ENCODE results near the gene LEMD3.

LEMD3 gene

GRCh38 chr12:65169320-65170208 is at the start of gene LEMD3:
Gene LEMD3 (plus strand): TSS chr12:65169583. CDS start chr12:65169597, 14 bp downstream.
- peak; percentile 87 to 92 for DNase-seq

GRCh38 chr12:65121049-65121955 is 48.1 kb upstream of the LEMD3 start, which contains the start of gene WIF1:
Gene WIF1 (minus strand): TSS chr12:65121305. CDS start chr12:65121191, 114 bp downstream.
- peak; percentile 8 to 49 for DNase-seq

GRCh38 chr12:65121956-65122469 is 47.4 kb upstream of the LEMD3 start:
- no peak for DNase-seq

- DNase-seq = no peak
Observed at GRCh38 chr12:65122703-65123102, 46.7 kb upstream of the LEMD3 start.

- DNase-seq = peak; percentile 4 to 23
Observed at GRCh38 chr12:65123435-65124063, 45.8 kb upstream of the LEMD3 start.

GRCh38 chr12:65125247-65125646 is 44.1 kb upstream of the LEMD3 start:
- DNase-seq = no peak

GRCh38 chr12:65125975-65126374 is 43.4 kb upstream of the LEMD3 start:
- no peak for DNase-seq

GRCh38 chr12:65126482-65126881 is 42.9 kb upstream of the LEMD3 start:
- DNase-seq = no peak

- DNase-seq = no peak
Observed at GRCh38 chr12:65133879-65134278, 35.5 kb upstream of the LEMD3 start.

- no peak for DNase-seq
Observed at GRCh38 chr12:65139389-65139788, 30.0 kb upstream of the LEMD3 start.

- no peak for DNase-seq
Observed at GRCh38 chr12:65140738-65141137, 28.6 kb upstream of the LEMD3 start.

GRCh38 chr12:65147312-65147905 is 22.0 kb upstream of the LEMD3 start:
- DNase-seq = no peak

GRCh38 chr12:65152012-65152411 is 17.4 kb upstream of the LEMD3 start:
- DNase-seq = no peak

GRCh38 chr12:65152596-65152995 is 16.8 kb upstream of the LEMD3 start:
- DNase-seq = no peak

GRCh38 chr12:65155784-65156183 is 13.6 kb upstream of the LEMD3 start:
- no peak for DNase-seq

GRCh38 chr12:65156366-65156841 is 13.0 kb upstream of the LEMD3 start:
- no peak for DNase-seq

- DNase-seq = no peak
Observed at GRCh38 chr12:65157091-65157490, 12.3 kb upstream of the LEMD3 start.

GRCh38 chr12:65162609-65163008 is 6.8 kb upstream of the LEMD3 start:
- no peak for DNase-seq

- DNase-seq = no peak
Observed at GRCh38 chr12:65164244-65164643, 5.1 kb upstream of the LEMD3 start.

GRCh38 chr12:65164774-65165173 is 4.6 kb upstream of the LEMD3 start:
- DNase-seq = no peak

- no peak for DNase-seq
Observed at GRCh38 chr12:65168681-65169319, 583 bp upstream of the LEMD3 start.
